Activated CD8-positive, alpha-beta memory T cell treated with anti-CD3 and anti-CD28 coated beads for 36 hours (primary cell): Measurements from ENCODE around the gene CDC26. TPM values are rescaled to one million over a fixed set of nuclear protein-coding genes. Genes with fewer than 3 reads are reported as not detected.

Experiments used
- CTCF ChIA-PET: fragments of 350-600 bp; sonication (Branson Sonifier 250); formaldehyde crosslinking; loops from one replicate; lab custom pipeline; 2021; ENCODE audit warnings: antibody characterized with exemption; lab: Charles Lee
- POLR2A ChIA-PET: fragments of 350-600 bp; sonication (Branson Sonifier 250); formaldehyde crosslinking; loops from one replicate; lab custom pipeline; 2021; ENCODE audit warnings: antibody characterized with exemption; lab: Charles Lee
- total RNA-seq, 2 experiments: library from RNA; stranded (reverse); gene quantifications; one replicate each; pipeline ENCODE4 v1.2.3, GENCODE V29; 2021

CDC26 gene
- 10 to 100 TPM; 44.5 to 50.0 TPM for total RNA-seq

DNA sequence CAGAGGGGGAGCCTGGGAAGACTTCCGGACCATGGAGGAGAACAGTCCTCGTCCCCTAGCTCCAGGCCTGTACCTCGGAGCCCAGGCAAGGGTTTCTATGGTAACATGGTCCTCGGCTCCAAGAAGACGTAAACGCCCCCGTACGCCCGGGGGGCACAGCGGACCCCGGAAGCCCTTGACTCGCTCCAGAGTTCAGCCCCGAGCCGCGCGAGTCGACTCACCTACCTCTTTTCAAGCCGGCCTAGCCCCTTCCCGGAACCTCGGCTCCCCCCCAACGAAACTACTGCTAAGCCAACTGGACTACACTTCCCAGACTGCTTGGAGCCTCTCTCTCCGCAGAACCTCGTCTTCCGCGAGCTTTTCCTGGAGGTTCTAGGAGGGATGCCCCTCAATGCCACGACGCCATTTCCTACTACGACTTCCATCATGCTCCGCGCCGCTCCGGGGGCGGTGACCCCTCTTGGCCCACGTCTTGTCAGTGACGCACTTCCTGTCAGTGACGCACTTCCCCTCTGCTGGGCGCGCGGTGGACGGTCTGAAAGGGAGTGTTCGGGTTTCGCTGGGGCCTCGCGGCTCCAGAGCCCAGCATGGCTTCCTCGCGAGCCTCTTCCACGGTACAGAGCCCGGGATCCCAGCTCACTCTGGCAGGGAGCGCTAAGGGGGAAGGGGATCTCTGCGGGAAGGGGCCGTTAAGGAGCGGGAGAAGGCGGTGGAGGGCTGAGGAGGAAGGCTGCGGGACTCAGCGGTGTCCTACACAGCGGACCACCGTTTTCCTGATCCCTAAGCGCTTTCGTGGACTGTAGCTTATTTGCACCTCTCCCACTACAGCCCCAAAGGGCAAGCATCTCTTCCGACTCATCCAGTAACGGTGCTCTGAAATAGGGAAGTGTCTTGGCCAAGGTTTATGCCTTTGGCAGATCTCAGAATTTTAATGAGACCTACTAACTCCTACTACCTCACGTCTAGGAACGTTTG is at the start of gene CDC26, which contains the start of gene PRPF4:
TSS of gene CDC26 (minus strand) at position 416 of the 975 bp plus-strand sequence. CDS start 3,065 bp downstream, outside the sequence.
TSS of gene PRPF4 (plus strand) at position 502 of the 975 bp plus-strand sequence. CDS start at position 588, 86 bp downstream.
- POLR2A ChIA-PET, result interaction anchor here (0.7 to 3.1 kb wide), 8 partner anchors 55 to 1047 kb away, joined by 3 to 18 read pairs (median 6); partner anchors contain the start of genes ALAD, BSPRY, C9orf43 and FKBP15
- CTCF ChIA-PET, result interaction anchor here (0.8 to 2.2 kb wide), 17 partner anchors 14 to 382 kb away, joined by 3 to 14 read pairs (median 4); partner anchors contain the start of genes ALAD, BSPRY, C9orf43 and FKBP15

DNA sequence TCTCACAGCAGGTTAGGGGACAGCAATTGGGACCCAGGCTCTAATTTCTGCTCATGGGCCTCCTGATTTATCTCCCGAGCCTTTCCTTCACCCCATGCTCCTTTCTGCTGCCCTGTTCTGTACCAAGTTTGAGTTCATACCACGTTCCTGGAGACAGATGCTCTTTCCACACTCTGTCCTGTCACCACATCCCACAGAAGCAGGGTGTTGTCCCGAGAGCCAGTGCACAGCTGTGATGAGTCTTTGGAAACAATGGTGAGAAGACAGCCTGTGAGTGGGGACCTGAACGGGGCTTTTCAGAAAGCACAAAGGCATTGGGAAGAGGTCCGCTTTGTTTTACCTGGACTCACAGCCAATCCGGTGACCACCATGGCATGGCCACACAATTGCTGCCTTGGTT is 47.3 kb upstream of the CDC26 start:
- CTCF ChIA-PET, result no interaction called here
- POLR2A ChIA-PET, result no interaction called here

- ChIA-PET POLR2A (no interaction called here), CTCF (no interaction called here)
These were observed 44.7 kb upstream of the CDC26 start for GRCh38 chr9:113320051-113320450.

DNA sequence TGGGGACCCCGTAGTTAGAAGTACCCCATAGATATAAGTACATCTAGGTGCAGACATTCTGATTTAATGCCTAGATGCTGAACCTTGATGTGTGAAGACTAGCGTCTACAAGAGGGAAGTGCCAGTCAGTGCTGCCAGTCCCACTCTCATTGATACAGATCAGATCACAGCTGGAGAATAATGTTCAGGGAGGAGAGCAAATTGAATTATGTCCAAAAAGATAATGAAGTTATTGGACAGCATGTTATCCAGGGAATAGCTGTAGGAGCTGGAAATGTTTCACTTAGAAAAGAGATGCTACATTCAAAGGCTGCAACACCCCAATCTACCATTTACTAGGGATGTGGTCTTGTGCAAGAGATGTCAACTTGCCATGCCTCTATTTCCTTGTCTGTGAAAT is 43.7 kb upstream of the CDC26 start:
- ChIA-PET CTCF (interaction anchor here (0.9 kb wide), 1 partner anchor 22 kb away, joined by 3 read pairs; no protein-coding TSS in a partner anchor), POLR2A (no interaction called here)

DNA sequence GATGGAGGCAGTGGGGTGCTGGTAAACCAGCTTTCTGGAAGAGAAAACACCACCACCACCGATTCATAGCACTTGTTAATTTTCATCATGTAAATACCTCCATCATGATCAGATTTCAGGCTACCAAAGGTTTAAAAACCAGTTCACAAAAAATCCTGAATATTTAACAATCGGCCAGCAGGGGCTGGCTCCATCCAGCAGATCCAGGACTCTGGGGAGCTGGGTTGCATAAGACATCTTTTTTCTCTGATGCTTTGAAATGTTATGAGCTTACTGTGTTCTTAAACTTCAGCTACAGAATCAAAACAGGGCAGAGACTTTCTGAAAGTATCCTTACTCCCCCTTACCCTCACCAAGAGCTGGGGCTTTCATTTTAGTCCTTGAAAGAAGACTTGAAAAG is 42.4 kb upstream of the CDC26 start:
- ChIA-PET CTCF (no interaction called here), POLR2A (no interaction called here)

DNA sequence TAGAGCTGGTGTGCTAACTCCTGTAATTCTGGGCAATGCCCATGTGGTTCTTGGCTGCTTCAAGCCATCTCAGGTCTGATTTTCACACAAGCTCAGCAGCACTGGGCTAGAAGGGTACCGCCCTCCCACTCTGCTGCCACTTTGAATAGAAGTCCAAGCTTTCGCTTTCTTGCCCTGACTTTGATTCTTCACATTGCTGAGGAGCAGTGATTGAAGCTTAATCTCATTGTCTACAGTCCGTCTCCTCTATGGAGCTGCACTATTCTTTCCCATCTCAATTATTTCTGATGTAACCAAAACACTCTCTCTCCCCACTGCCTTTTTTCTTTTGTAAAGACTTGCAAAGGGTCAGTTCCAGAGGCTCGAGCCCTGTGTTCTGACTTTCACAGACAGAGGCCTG is 40.7 kb upstream of the CDC26 start:
- ChIA-PET POLR2A (no interaction called here), CTCF (no interaction called here)

GRCh38 chr9:113315231-113315630 is 39.9 kb upstream of the CDC26 start:
- CTCF ChIA-PET, result no interaction called here
- POLR2A ChIA-PET, result no interaction called here

DNA sequence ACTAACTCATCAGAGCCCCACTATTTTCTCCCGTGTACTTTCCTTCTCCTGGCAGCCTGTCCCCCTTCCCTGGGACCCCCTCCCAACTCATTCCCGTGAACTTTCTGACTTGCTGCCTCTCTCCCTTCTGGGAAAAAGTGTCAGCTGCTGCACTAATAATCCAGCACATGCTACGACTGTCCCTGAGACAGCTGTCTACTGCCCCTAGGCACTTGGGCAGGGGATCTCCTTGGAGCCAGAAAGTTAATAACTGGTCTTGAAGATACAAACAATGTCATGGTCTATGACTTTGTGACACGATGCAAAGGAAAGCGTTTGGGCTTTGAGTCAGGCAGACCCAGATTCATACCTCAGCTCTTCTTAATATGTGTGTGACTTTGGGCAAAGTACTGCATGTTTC is 37.9 kb upstream of the CDC26 start:
- ChIA-PET POLR2A (no interaction called here), CTCF (no interaction called here)

DNA sequence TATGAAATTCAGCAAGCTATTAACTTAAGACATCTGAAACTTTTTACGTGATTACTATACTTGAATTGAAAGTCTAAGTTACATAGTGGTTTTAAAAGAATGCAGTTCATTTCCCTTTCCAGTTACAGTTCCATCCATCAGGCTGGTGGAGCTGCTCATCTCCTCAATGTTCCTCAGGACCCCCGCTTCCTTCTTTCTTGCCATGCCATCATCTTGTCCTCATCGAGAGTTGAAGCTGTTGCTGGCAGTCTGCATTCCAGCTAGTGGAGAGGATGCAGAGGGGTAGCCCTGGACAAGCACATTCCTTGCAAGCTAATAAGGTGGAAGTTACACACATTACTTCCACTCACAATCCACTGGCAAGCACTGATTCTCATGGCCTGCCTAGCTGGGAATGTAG is 36.6 kb upstream of the CDC26 start:
- CTCF ChIA-PET, result interaction anchor here (0.8 to 1.2 kb wide), 2 partner anchors 28 to 347 kb away, joined by 3 read pairs; partner anchors contain the start of gene WDR31
- POLR2A ChIA-PET, result no interaction called here

DNA sequence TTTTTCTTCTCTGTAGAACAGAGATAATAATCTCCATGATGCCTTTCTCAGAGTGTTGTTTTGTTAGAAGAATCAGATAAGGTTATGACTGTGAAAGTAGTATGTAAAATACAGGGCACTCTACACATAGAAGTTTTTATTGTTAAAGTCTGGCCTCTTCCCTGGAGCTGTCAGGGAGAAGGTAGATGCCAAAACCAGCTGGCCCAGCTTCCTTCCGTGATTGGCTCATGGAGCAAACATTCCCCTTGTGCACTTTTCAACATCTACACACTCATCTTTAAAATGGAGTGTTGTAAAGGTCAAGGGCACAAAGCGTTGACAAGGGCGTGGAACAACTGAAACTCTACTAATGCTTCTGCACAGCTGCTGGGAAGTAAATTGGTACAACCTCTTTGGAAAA is 35.2 kb upstream of the CDC26 start:
- ChIA-PET POLR2A (no interaction called here), CTCF (interaction anchor here (0.6 to 1.4 kb wide), 2 partner anchors 26 to 91 kb away, joined by 3 read pairs; partner anchors contain the start of gene ALAD)

DNA sequence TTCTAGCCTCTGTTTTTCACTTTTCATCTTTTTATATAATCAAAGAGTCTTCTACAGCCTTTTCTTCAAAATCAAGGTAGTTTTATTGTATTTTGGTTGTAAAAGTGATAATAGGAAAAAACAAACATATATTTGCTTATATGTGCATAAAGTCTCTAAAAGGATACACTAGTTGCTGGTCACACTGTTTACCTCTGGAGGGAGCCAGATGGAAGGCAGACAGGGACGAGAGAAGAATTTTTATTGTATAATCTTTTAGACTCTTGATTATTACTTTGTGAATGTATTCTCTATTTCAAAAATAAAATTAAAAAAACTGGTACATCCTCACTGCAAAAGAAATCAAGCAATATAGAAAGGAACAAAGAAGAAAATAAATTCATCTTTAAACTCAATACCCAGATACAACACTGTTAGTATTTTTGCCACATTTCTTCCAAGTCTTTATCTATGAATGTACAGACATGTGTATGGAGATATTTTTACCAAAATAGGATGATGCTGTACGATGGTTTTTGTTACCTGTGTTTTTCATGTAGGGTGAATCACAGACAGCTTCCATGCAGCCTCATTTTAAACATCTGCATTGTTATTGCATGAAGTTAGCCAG is 33.9 kb upstream of the CDC26 start:
- ChIA-PET CTCF (interaction anchor here (0.7 to 1.4 kb wide), 5 partner anchors 40 to 346 kb away, joined by 3 read pairs; partner anchors contain the start of genes ALAD and BSPRY), POLR2A (no interaction called here)

DNA sequence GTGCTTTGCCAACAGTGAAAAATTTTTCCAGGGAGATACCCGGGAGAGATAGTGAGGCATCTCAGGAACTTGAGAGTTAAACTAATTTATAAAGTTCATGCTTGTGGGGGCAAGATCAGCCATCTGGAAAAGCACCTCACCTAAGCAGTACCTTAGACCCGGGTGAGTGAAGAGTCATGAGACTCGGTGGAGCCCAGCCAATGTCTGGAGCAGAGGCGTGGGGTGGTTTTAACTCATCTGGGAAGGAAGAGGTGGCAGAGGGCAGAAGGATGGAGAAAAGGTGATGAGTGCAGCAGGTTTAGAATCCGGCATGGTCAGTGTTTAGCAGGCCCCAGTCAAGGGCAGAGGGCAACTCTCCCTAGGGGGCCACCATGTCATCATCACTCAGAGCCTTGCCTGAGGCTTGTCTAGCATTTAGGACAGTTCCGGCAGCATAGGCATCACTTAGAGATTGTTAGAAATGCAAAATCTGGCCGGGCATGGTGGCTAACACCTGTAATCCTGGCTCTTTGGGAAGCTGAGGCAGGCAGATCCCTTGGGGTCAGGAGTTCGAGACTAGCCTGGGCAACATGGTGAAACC is 32.1 kb upstream of the CDC26 start:
- ChIA-PET POLR2A (no interaction called here), CTCF (interaction anchor here (1.1 to 1.3 kb wide), 2 partner anchors 27 to 349 kb away, joined by 4 read pairs; no protein-coding TSS in a partner anchor)

- CTCF ChIA-PET, result no interaction called here
- POLR2A ChIA-PET, result no interaction called here
These were observed 31.2 kb upstream of the CDC26 start for GRCh38 chr9:113306566-113306965.

DNA sequence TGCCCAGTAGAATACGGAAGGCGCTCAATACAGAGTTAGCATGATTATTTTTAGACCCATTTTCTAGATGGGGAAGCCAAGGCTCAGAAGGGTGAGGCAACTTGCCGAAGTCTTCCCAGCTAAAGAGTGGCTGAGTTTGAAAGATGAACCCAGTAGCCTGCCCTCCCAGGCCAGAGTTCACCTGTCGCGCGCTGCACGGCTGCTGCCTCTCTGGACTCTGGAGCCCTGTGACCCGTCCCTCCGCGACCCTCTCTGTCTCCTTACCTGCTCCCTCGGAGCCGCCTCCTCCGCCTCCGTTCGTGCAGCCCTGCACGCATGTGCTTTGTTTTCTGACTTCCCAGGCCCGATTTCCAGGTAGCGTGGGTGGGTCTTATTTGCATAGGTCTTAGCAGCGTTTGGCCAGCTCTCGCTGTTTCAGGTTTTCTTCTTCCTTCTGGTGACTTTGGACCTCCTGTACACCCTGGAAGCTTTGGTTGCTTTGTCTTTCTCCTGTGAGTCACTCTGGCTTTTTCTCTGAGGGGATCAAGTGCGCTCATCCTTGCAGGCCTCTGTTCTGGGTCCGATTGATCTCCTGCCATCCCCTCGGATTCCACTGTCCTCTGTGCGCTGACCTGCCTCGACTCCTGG is 27.5 kb upstream of the CDC26 start, which contains the start of gene RNF183:
TSS of gene RNF183 (minus strand) at position 585 of the 627 bp plus-strand sequence. CDS start 5,192 bp downstream, outside the sequence.
- POLR2A ChIA-PET, result no interaction called here
- CTCF ChIA-PET, result no interaction called here

- CTCF ChIA-PET, result no interaction called here
- POLR2A ChIA-PET, result no interaction called here
These were observed 26.2 kb upstream of the CDC26 start for GRCh38 chr9:113301548-113301947.

DNA sequence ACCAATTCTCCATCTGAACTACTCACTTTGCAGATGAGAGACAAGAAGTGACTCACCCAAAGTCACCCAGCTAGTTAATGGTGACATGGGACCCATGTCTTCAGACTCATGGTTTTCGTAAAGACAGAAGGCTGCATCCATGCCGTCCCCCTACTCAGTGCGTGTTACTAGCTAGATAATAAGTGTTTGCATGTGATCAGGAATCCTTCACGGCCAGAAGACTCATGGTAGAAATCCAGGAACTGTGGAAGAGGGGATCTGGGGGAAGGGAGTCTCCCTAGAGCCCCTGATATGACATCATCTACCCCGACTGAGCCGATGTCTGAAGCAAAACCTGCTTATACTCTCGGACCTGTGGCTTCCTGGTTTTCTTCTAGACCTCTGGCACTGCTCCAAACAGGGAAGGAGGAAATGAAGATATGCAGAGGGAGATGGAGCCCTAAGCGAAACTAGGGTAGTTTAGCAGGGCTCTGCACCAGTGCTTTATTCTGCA is 24.5 kb upstream of the CDC26 start:
- ChIA-PET CTCF (no interaction called here), POLR2A (no interaction called here)

- POLR2A ChIA-PET, result no interaction called here
- CTCF ChIA-PET, result interaction anchor here (0.6 kb wide), 2 partner anchors 104 to 964 kb away, joined by 3 read pairs; no protein-coding TSS in a partner anchor
These were observed 23.8 kb upstream of the CDC26 start for GRCh38 chr9:113298924-113299770.

DNA sequence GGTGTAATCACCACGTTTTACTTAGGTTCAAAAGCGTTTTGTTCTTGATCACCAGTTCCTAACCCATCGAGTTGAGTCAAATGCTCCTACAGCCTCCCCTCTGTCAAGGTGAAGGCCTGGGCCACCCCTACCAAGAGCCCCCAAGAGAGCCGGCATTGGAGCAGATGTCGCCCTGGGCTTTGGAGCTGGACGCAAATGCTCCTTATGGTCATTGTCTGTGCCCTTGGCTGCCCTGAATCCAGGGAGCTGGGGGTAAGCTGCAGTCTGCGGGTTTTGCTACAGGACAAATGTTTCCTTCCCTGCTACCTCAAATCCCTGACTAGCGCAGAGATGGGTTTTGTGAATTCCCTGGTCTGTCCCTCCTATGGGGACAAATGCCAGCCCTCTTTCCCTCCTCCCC is 22.9 kb upstream of the CDC26 start:
- POLR2A ChIA-PET, result no interaction called here
- CTCF ChIA-PET, result interaction anchor here (0.6 kb wide), 2 partner anchors 105 to 963 kb away, joined by 3 read pairs; no protein-coding TSS in a partner anchor
